Osteocyte (in vitro differentiated cells): Measurements from ENCODE around the gene SH3BGR. TPM values are rescaled to one million over a fixed set of nuclear protein-coding genes. Genes with fewer than 3 reads are reported as not detected.

Experiments used
- DNase-seq: peaks from one replicate; pipeline ENCODE4 v3.0.0; 2021; ENCODE audit warnings: mixed read lengths; ENCODE audit not compliant: unreplicated experiment; ENCODE audit errors: extremely low spot score
- H3K27ac Mint-ChIP-seq: one replicate; pipeline ENCODE4 v1.8.0; 2021; ENCODE audit warnings: mild to moderate bottlenecking, mixed read lengths; ENCODE audit not compliant: unreplicated experiment
- H3K27me3 Mint-ChIP-seq: one replicate; pipeline ENCODE4 v1.8.0; 2021; ENCODE audit warnings: mixed read lengths; ENCODE audit not compliant: unreplicated experiment
- H3K36me3 Mint-ChIP-seq: one replicate; pipeline ENCODE4 v1.8.0; 2021; ENCODE audit warnings: mixed read lengths; ENCODE audit not compliant: unreplicated experiment
- H3K4me1 Mint-ChIP-seq: one replicate; pipeline ENCODE4 v1.8.0; 2021; ENCODE audit warnings: mixed read lengths; ENCODE audit not compliant: unreplicated experiment
- H3K4me3 Mint-ChIP-seq: one replicate; pipeline ENCODE4 v1.8.0; 2021; ENCODE audit warnings: mild to moderate bottlenecking, moderate library complexity, mixed read lengths; ENCODE audit not compliant: unreplicated experiment
- H3K9me3 Mint-ChIP-seq: one replicate; pipeline ENCODE4 v1.8.0; 2021; ENCODE audit warnings: mixed read lengths; ENCODE audit not compliant: unreplicated experiment
- total RNA-seq: library from RNA; stranded (reverse); gene quantifications from 2 replicates; pipeline ENCODE4 v1.2.1, GENCODE V29; 2021
- TF ChIP-seq, protein P1 (sequence below): fragments of 200-600 bp; sonication (generic); IDR thresholded peaks from 2 replicates; pipeline ENCODE4 v1.5.0; 2021; ENCODE audit warnings: antibody characterized with exemption, mild to moderate bottlenecking, moderate library complexity

SH3BGR gene
- total RNA-seq, 1 donor from 2014 or later, result 1.2 TPM

GRCh38 chr21:39430016-39430415 is 21.8 kb upstream of the SH3BGR start:
- no peak overlapping the region for H3K4me3 Mint-ChIP-seq

DNA sequence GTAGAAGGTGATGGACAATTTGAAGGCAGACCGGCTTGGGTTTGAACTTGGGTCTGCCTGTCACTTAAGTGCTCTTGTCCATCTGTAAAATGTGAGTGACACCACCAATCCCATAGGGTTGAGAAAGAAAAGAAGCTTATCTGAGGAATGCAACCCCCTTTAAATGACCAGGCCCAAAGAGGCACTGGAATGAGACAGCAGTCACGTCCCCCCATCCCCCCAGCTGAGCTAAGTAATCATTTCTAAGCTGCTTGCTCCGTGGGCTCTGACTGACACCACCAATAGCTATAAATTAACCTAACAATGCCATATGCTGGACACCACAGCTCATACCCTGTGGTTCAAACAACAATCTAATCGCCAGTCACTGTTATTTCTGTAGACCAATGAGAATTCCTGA is 21.3 kb upstream of the SH3BGR start:
- Mint-ChIP-seq H3K36me3 (no peaks in the 10 kb centered on the region), H3K27me3 (no peaks in the 10 kb centered on the region), H3K27ac (no peak overlapping the region), H3K4me1 (peaks cover 1% of the 10 kb centered on the region), H3K4me3 (no peak overlapping the region), H3K9me3 (no peaks in the 10 kb centered on the region)
- DNase-seq, result no peak
- TF ChIP-seq, protein P1, sequence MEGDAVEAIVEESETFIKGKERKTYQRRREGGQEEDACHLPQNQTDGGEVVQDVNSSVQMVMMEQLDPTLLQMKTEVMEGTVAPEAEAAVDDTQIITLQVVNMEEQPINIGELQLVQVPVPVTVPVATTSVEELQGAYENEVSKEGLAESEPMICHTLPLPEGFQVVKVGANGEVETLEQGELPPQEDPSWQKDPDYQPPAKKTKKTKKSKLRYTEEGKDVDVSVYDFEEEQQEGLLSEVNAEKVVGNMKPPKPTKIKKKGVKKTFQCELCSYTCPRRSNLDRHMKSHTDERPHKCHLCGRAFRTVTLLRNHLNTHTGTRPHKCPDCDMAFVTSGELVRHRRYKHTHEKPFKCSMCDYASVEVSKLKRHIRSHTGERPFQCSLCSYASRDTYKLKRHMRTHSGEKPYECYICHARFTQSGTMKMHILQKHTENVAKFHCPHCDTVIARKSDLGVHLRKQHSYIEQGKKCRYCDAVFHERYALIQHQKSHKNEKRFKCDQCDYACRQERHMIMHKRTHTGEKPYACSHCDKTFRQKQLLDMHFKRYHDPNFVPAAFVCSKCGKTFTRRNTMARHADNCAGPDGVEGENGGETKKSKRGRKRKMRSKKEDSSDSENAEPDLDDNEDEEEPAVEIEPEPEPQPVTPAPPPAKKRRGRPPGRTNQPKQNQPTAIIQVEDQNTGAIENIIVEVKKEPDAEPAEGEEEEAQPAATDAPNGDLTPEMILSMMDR, result no peak

More at GRCh38 chr21:39430016-39430415, 21.8 kb upstream of the SH3BGR start:
- no peaks in the 10 kb centered on the region for H3K9me3 Mint-ChIP-seq
- H3K36me3 Mint-ChIP-seq, result no peaks in the 10 kb centered on the region
- TF ChIP-seq, protein P1, result no peak
- peaks cover 1% of the 10 kb centered on the region for H3K4me1 Mint-ChIP-seq
- DNase-seq, result no peak
- no peak overlapping the region for H3K27ac Mint-ChIP-seq
- H3K27me3 Mint-ChIP-seq, result no peaks in the 10 kb centered on the region

DNA sequence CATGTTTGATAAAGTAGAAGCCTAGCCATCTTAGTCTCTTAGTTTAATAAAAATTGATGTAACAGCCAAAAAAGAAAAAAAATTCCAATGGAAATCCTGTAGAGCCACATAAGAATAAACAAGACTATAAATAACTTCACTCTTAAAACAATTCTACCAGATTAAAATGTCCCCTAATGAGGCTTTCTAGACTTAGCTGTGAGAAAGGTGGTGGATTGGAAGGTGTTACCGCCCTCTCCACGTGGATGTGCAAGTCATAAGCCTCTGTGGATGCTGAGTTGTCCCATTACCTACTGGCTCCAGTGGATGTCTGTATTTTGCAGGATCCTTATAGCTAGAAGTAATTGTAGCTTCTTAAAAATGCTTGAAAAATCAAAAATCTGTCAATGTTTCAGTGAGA is 20.8 kb upstream of the SH3BGR start:
- no peaks in the 10 kb centered on the region for H3K9me3 Mint-ChIP-seq

GRCh38 chr21:39434950-39435349 is 16.8 kb upstream of the SH3BGR start:
- Mint-ChIP-seq H3K27ac (no peak overlapping the region), H3K27me3 (no peaks in the 10 kb centered on the region), H3K9me3 (no peaks in the 10 kb centered on the region), H3K4me3 (no peak overlapping the region), H3K4me1 (peaks cover 1% of the 10 kb centered on the region), H3K36me3 (no peaks in the 10 kb centered on the region)
- no peak for DNase-seq
- TF ChIP-seq, protein P1, result no peak

More for the DNA sequence above, 20.8 kb upstream of the SH3BGR start:
- Mint-ChIP-seq H3K36me3 (no peaks in the 10 kb centered on the region), H3K4me3 (no peak overlapping the region), H3K4me1 (peaks cover 1% of the 10 kb centered on the region), H3K27me3 (no peaks in the 10 kb centered on the region), H3K27ac (no peak overlapping the region)
- DNase-seq, result no peak
- TF ChIP-seq, protein P1, result no peak

DNA sequence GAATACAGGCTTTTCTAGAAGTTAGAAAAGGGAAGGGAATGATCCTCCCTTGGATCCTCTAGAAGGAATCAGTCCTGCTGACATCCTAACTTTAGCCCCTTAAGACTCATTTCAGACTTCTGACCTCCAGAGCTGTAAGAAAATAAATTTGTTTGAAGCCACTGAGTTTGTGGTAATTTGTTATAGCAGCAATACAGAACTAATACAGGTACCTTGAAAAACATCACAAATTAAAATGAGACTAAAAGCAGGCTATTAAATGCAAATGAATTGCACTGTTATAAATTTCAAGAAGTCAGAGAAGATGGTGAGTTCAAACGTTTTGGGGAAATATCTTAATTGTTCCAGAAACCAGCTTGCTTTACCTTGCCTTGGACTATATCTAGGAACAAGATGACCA is 12.5 kb upstream of the SH3BGR start:
- H3K36me3 Mint-ChIP-seq, result no peaks in the 10 kb centered on the region
- H3K27ac Mint-ChIP-seq, result no peak overlapping the region
- no peaks in the 10 kb centered on the region for H3K9me3 Mint-ChIP-seq
- no peaks in the 10 kb centered on the region for H3K27me3 Mint-ChIP-seq
- TF ChIP-seq, protein P1, result no peak
- H3K4me3 Mint-ChIP-seq, result no peak overlapping the region
- H3K4me1 Mint-ChIP-seq, result no peaks in the 10 kb centered on the region
- no peak for DNase-seq
